ENCODE results near the gene ATXN7L1.

DNA sequence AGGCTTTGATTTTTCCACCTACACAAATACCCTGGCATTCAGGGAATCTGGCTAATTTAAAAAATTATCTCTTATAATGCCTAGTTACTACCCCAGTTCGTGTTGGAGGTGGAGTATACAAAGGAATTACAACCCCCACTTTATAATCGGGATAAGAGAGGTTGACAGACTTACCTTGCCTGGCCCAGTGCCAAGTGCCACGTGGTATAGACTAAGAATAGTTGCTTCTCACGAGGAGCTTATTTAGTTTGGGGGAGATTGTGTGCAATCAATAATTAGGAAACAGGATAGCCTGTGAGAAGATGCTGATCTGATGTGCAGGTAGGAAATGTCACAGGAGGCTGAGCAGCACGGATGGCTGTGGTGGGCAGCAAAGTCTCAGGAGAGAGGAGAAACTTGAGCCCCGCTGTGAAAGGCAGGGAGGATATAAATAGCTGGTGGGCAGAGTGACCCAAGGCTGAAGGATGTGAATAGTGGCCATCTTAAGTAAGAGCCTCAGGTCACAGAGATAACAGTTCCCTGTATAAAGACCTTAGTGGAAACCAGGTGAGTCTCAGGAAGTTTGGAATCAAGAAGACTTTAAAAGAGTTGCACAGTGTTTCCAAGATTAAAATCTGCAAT is 11.3 kb upstream of the ATXN7L1 start:
- TF ChIP-seq ARNTL (CRISPR knock-in tag; IDR thresholded peaks at IDR 0.05; ENCODE audit: borderline replicate concordance, low read depth) = no peak
- no peak for TF ChIP-seq ZFP3 (CRISPR knock-in tag; IDR thresholded peaks at IDR 0.05)
- TF ChIP-seq, protein P1, sequence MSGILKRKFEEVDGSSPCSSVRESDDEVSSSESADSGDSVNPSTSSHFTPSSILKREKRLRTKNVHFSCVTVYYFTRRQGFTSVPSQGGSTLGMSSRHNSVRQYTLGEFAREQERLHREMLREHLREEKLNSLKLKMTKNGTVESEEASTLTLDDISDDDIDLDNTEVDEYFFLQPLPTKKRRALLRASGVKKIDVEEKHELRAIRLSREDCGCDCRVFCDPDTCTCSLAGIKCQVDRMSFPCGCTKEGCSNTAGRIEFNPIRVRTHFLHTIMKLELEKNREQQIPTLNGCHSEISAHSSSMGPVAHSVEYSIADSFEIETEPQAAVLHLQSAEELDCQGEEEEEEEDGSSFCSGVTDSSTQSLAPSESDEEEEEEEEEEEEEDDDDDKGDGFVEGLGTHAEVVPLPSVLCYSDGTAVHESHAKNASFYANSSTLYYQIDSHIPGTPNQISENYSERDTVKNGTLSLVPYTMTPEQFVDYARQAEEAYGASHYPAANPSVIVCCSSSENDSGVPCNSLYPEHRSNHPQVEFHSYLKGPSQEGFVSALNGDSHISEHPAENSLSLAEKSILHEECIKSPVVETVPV (CRISPR knock-in tag; IDR thresholded peaks at IDR 0.05) = no peak
- TF ChIP-seq TSHZ2 (CRISPR knock-in tag; IDR thresholded peaks at IDR 0.05) = no peak
- TF ChIP-seq ZFP30 (CRISPR knock-in tag; IDR thresholded peaks at IDR 0.05) = no peak
- no peak for TF ChIP-seq PPARA (CRISPR knock-in tag; IDR thresholded peaks at IDR 0.05; ENCODE audit: borderline replicate concordance)
- no peak for TF ChIP-seq ESRRG (CRISPR knock-in tag; IDR thresholded peaks at IDR 0.05)
